HG03095 (cell line): Measurements from ENCODE around the gene PPP3CA.
A peak's percentile ranks its signal among the peaks of the same experiment; 100 is the strongest.
"Not testable (repeated sequence)": the region's sequence is repeated elsewhere in the genome, so short reads cannot be mapped to it uniquely, and the experiment has no call there.

ENCODE experiments used
- ATAC-seq: cut with Tn5 transposase; IDR thresholded peaks from one replicate; pipeline ENCODE4 v1.9.1; 2021; ENCODE audit warnings: moderate library complexity; ENCODE audit not compliant: unreplicated experiment

Gene PPP3CA

DNA sequence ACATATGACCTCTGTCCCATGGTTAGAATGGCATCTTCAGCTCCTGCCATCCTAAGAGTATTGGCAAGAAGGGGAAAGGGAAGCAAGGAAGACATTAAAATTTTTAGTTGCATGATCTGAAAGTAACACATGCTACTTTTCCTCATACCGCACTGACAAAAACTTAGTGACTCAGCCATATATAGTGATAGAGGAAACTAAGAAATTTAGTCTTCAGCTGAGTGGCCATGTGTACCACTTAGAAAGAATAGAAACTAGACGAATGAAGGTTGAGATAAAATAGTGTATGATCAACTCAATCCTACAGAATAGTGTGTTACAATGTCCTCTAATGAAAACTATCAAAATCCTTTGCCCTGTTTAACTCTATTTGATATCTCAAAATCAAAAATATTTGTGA lies 164.1 kb downstream of the PPP3CA start:
- no peak for ATAC-seq

DNA sequence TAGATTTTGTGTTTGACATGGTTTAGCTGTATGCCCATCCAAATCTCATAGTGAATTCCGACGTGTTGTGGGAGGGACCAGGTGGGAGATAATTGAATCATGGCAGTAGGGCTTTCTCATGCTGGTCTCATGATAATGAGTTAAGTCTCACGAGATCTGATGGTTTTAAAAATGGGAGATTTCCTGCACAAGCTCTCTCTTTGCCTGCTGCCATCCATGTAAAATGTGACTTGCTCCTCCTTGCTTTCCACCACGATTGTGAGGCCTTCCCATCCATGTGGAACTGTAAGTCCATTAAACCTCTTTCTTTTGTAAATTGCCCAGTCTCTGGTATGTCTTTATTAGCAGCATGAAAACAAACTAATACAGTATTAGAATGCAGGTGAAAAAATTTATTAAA lies 164.6 kb downstream of the PPP3CA start:
- ATAC-seq, result not testable (repeated sequence)

DNA sequence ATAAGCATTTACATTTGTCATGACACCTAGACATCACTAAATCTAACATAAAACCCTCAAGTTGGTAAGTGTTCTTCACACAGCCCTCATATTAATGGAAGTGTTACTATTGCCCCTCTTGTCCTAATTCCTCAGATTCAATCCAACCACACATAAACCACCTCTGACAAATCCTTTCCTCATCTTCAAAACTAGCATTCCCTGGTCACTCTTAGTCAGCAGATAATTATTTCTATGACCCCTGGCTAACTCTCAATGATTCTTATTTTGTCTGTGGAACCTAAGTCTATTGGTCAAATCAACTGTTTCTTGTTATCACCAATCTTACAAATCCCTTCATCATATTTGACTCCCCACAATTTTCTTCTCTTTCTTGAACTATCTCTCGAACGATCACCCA lies 168.6 kb downstream of the PPP3CA start:
- ATAC-seq, result no peak

DNA sequence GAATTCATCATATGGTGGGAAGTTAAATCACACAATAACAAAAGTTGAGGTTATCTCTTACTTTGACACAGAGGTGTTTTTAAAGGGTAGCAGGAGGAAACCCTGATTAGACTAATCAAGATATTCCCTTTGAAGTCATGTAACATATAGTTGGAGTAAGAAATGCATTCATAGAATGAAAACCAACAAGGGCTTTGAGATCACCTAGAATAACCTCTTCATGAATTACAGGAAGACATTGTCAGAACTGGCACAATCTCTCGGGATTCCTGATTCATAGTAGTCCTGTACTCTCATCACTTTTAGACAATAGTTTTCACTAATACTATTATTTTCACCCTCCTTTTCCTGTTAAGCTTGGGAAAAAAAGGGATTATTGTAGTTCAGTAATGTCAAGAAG lies 170.2 kb downstream of the PPP3CA start:
- ATAC-seq, result no peak

DNA sequence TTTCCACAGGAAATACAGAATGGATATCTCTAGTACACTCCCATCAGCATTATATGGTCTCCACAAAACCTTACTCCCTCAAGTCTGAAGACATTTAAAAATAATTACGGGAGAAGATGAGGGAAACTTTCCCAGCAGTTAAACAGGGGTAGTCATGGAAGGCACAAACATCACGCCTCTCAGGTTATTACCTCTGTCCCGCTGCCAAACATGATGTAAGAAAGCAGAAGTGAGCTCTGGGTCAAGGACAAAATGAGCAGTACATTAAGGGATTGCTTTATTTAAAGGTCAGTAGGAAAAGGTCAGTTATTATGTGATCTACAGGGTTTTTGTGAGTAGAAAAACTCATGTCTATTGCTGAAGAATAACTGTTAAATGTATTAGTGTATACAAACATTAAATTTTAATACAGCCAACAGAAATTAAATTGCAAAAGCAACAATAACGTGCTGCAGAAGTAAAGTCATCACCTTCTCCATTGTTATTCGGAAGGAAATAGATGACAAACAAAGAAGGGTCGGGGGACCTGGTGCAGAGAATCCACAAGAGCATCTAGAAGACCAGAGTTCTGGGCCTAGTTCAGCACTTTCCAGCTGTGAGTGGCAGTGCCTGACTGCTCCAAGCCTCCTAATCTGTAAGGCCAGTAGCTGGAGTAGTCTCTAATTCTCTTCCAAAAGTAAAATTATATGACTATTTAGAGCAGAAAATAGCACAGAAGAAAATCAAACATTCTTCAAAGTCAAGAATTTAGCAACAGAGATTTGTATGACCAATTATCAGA lies 171.2 kb downstream of the PPP3CA start:
- ATAC-seq, result no peak

DNA sequence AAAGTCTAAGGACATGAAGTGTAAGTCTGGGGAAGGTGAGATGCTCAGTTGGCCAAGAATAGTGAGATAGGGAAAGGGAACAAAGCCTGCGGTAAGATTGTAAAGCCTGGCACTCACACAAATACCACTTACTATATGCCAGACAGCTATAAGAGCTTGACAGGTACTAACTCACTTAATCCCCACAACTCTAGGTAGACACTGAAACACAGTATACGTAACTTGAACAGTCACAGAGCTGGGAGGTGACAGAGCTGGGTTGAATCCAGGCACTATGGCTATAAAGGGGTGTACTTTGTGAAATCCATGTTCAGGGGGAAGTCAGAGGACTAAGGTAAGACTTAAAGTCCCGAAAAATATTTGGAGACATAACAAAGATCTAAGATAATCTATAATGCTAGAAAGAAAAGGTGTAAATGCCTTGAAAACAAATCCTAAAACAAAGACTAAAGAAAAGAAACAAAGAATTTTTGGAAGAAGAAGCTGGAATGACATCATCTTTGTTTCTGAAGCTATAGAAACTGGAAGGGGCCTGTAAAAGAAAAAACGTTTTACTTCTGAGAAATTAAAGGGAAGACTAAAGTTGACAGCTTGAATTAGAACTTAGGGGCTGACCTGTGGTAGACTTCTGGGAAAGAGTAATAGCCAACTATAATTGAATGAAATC lies 172.5 kb downstream of the PPP3CA start:
- no peak for ATAC-seq

DNA sequence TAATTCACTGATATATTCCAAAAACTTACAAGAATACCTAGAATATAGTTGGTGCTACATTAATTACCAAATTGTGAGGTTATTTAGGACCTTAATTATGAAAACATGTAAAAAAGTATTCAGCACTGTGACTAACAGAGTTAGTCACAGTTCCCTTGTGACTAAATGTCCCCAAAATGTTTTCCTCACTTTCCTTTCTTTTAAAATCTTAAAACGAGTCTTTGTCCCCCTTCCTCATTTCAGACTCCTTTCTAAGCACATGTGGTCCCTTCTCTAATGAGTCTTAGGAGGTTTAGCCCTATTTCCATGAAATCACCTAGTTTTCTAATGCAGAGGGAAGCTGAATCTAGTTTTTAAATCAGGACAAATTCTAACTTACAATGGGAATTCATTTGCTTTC lies 175.0 kb downstream of the PPP3CA start:
- no peak for ATAC-seq

DNA sequence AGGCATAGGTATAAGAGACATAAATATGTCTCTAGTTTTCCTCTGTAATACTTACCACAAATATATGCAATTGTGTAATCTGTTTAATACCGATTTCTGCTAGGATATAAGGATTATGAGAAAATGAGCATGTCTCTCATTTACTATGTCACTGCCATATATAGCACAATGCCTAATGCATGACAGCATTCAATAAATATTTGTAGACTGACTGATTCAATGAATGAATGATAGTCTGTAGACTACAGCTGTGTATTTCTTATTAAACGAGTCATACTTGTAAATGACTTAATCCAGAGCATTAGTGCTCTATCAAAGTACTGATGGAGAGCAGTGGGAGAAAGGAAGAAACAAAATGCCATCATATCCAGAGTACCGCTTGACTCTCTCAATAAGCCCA lies 175.6 kb downstream of the PPP3CA start:
- ATAC-seq, result no peak

DNA sequence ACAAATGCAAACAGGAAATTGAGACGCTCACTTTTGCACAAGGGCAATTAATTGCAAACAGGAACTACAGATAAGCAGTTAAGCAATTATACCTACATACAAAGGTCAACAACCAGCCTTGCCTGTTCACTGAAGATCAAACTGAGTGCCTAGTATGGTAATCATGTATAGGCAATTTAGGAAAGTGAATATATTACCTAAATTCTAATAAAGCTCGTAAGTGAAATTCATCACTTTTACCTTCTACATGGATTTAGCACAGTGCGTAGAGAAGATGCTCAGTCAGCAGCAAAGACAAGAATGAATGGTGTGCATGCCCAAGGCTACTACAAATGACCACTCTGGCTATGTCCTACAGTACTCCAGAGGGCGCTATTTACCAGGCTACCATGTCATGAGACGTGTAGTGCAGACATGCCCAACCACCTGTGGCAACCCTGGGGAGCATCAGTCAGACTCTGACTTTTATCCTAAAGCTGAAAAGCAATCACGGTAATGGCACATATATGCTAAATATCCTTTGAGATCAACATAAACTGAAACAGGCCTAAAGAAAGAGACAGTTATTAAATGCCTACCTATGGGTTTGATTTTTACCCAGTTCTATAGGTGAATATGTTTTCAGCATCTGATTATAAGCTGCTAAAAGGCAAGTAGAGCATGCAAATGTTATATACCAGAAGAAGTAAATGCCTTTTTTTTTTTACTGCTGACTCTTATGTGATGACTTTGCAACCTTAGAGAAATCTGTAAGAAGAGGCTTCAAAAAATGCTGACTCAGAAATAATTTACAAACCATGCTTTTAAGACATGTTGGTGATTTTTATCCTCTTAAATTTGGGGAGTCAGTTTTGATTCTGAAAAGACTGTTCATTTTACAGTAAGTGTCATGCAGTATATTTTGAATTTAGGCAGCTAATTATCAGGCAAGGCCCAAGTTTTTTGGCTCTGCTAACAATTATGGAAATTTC lies 178.0 kb downstream of the PPP3CA start:
- ATAC-seq, result peak; percentile 96

DNA sequence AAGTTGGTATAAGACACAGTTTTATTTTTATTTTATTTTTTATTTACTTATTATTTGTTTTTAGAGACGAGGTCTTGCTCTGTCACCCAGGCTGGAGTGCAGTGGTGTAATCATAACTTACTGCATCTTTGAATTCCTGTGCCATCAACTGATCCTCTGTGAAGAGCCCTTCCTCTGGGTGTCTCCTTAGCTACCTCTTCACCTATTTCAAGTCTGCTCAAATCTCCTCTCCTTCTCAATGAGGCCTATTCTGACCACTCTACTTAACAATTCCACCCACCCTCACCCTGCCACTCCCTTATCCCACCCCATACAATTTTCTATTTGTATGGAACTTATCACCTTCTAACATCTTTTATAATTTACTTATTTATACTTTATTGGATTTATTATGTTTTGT lies 183.4 kb downstream of the PPP3CA start:
- no peak for ATAC-seq

DNA sequence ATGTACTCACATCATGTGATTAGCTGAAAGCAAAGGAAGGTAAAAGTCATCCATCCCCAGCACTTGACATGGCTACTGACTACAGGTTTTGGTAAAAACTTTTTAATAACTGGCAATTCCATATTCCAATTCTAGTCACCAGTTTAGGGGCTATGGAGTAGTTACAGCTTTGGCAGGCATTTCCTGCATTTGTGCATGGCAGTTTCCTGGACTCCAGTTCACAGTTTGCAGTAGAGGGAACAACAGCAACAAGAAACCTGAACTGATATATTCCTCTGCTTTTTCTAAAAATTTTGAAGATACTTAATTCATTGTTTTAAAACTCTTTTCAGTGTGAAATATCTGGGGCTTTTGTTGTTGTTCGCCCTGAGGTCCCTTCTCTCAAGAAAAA lies 184.3 kb downstream of the PPP3CA start:
- no peak for ATAC-seq

DNA sequence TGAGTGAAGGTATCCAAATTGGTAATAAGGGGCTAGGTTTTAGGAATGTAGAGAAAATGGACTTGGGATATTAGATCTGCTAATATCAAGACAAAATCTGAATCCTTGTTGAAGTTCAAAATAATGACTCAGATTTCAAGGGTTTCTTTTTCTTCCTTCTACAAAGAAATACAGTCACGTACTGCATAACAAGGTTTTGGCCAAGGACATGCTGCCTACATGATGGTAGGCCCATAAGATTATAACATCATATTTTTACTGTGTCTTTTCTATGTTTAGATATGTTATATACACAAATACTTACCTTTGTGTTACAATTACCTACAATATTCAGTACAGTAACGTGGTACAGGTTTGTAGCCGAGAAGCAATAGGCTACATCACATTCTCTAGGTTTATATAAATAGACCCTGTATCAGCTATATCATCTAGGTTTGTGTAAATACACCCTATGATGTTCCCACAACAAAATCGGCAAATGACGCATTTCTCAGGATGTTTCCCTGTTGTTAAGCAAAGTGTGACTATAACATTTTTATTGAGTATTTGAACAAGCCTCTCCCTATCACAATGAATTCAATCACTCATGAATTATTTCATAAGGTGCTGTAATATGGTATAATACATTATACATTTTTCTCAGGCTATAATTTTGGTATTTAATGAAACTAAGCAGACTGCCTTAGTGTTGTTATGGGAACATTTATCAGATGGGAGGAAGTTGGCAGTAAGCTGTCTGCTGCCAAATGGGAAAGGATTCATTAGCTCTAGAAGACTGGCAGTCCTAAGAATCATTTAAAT lies 186.3 kb downstream of the PPP3CA start:
- ATAC-seq, result no peak

DNA sequence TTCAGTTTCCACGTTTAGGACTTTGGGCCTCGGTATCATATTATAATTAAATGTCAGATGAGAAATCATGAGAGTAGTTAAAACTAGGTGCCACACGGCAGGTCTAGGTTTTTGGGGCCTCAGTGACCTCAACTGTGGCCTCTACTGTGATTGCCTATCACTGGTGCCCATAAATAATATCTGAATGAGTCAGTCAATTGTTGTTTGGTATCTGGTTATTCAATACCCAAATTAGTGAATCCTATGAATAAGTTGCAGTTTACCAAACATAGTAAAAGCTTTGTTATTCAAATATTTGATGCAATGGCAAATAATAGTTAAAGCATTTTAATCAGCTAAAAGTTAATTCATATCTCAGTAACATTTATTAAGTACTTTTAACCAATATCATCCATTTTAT lies 188.8 kb downstream of the PPP3CA start:
- ATAC-seq, result no peak

DNA sequence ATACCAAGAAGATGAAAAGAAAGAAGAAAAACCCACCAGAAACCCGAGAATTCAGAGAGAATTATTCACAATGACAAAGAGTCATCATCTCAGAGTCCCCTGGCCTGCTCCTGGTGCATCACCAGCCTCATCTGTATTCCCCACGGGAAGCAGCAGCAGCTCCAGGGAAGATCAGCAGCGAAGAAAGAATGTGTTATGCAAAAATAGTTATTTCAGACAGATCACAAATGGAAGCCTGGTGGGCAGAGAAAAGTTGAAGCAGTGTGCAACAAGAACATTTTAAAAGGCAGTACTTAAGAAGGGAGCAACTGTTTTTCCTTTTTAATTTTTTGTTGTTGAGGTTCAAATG lies 189.2 kb downstream of the PPP3CA start:
- no peak for ATAC-seq

DNA sequence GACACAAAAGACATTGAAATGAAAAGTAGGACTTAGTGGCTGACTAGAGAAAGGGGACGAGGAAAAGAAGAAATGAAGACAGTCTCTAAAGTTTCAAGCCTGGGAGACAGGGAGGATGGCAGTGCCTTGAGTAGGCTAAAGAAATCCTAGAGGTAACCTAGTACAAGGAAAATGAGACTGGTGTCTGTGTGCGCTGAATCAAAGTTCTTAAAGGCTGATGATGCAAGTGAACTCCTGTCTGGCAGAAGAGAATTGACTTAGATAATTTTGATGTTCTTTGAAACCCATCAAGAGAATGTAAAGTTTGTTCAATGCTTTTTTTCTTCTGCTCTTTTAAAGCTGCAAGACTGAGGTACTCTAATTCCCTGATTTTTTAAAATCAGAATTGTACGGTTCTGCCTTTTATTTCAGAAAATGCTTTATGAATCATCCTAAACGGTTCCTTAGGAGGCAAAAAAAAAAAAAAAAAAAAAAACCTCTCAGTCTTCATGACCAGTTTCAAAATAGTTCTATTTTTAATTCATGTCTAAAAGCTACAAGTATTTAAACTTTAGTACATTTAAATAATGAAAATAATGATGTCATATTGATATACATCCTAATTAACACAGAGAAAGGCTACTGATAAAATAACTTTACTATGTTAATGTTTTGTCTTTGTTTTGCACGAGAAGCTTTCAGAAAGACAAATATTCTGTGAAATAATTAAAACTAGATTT lies 189.8 kb downstream of the PPP3CA start:
- no peak for ATAC-seq

DNA sequence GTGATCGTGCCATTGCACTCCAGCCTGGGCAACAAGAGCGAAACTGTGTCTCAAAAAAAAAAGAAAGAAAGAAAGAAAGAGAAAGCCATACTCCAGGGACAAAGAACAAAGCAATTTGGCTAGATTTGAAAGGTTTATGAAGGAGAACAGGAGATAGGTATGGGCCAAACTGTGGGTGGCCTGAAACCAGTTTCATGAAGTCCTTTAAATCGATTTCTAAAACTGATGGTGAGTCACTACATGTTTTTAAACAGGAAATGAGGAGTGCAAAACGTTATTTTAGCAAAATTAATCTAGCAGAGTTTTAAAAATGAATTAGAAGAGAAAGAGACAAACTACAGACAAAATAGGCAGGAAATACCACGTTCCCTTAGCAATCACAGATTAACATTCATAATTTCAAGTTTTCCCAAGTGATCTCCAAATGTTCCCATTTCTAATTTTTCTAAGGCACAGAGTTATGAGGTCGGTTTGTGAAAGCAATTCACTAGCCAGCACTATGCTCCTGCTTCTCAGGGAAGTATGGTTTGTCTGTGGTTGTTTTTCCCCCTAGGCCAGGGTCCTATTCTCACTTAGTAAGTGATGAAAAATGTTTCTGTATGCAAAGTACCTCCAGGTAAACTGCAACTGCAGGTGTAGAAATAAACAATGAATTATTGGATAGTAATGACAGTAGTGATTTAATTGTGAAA lies 190.6 kb downstream of the PPP3CA start:
- no peak for ATAC-seq

DNA sequence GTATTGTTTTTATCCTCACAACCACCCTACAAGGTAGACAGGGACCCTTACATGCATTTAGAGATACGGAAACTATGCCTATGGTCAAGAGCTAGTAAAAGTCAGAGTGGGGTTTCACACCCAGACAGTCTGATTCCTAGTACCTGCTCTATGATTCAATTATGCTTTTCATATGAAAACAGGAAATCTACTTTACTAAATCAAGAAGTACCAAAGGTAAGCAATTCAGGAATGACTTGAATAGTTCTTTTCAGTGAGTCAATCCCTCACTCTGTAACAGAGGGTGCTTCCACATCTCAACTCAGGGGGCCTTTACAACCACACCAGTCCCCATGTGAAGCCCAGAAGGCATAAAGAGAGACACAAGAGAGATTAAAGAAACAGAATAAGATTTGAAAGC lies 191.4 kb downstream of the PPP3CA start:
- no peak for ATAC-seq

DNA sequence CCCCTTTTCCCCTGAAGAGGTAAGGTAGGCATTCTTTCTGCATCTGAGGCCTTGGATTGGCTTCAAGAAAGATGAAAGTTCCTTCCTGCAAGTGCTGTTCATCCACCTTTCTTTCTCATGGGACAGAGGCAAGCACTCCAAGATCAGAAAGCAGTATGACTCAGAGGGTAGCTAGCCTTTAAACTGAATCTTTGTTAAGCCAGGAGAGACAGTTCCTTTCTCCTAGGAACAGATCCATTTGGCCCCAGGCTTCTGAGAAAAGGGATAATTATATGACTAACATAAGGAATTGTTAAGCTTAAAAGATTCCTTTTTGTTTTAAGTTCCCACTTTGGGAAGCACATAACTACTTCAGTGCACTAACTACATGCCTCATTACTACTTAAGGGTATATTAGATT lies 192.0 kb downstream of the PPP3CA start:
- ATAC-seq, result no peak

DNA sequence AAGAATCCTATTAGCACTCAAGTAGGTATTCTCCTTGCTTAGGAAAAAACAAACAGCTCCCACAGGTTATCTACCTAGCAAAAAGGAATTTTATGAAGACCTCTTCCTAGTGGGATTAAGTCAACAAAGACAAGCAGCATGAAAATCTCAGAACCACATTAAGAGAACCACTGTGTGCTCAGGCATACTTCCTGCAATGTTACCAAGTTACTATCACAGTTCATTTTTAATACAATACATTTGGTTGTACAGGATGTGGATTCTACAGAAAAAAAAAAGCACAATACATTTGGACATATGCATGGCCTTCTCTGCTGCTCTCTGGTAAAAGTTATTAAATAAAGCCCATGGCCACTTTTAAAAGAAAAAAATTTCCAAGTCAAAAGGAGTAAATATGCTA lies 193.7 kb downstream of the PPP3CA start:
- no peak for ATAC-seq

DNA sequence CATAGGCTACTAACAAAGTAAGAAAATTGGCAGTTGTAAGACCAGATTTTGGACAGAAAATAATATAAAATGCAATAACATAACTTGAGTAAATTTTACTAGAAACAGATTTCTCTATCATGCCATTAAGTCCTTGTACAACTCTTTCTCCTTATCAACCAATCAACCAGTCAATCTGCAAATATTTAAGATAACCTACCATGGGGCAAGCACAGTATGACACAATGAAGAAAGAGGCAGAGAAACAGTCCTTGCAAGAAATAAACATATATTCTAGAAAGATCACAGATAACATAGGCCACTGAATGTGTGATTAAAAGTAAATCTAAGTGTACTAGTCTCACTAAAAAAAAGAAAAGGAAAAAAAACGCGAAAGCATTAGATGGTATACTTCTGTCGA lies 194.8 kb downstream of the PPP3CA start:
- no peak for ATAC-seq
